ENCODE data around the gene VIM. TPM values are rescaled to one million over a fixed set of nuclear protein-coding genes. Genes with fewer than 3 reads are reported as not detected.

VIM gene
- 1,000 to 10,000 TPM in 5 of 6 donors, 100 to 1,000 TPM in 1; 999 to 2,711 (median 1,731) TPM for total RNA-seq

DNA sequence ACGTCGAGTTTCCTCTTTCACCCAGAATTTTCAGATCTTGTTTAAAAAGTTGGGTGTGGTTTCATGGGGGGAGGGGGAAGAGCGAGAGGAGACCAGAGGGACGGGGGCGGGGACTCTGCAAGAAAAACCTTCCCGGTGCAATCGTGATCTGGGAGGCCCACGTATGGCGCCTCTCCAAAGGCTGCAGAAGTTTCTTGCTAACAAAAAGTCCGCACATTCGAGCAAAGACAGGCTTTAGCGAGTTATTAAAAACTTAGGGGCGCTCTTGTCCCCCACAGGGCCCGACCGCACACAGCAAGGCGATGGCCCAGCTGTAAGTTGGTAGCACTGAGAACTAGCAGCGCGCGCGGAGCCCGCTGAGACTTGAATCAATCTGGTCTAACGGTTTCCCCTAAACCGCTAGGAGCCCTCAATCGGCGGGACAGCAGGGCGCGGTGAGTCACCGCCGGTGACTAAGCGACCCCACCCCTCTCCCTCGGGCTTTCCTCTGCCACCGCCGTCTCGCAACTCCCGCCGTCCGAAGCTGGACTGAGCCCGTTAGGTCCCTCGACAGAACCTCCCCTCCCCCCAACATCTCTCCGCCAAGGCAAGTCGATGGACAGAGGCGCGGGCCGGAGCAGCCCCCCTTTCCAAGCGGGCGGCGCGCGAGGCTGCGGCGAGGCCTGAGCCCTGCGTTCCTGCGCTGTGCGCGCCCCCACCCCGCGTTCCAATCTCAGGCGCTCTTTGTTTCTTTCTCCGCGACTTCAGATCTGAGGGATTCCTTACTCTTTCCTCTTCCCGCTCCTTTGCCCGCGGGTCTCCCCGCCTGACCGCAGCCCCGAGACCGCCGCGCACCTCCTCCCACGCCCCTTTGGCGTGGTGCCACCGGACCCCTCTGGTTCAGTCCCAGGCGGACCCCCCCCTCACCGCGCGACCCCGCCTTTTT, at the start of gene VIM:
Gene VIM, plus strand, starts transcription at position 151 of the 925 bp plus-strand sequence. CDS start 1,182 bp downstream, outside the sequence.
- Histone ChIP-seq H3K27ac (peak within 1 kb of the TSS; percentile 97 to 99 (median 98)), H3K36me3 (peaks cover under 1 to 28% (median 14%) of the 10 kb centered on the region in 4 donors), H3K27me3 (no peaks in the 10 kb centered on the region), H3K4me3 (peak within 1 kb of the TSS; percentile 68 to 95 (median 93)), H3K9me3 (no peaks in the 10 kb centered on the region), H3K4me1 (peaks cover 23 to 62% (median 44%) of the 10 kb centered on the region in 4 donors)
- ATAC-seq (ENCODE audit: low FRiP score in 2 of 2) = peak; percentile 80
- DNase-seq = peak; percentile 93
- 0 to 1% methylated on average over 62 to 77 of the region's 77 CpGs for WGBS, 2 donors
- TF ChIP-seq EP300 (IDR thresholded peaks at IDR 0.05) (peak in 1 of 4 donors; percentile 73), POLR2AphosphoS5 (IDR thresholded peaks at IDR 0.05) (peak; percentile 80 to 89), POLR2A (IDR thresholded peaks at IDR 0.05) (peak in 2 of 4 donors; percentile 67 to 76)
- TF ChIP-seq, protein P1, sequence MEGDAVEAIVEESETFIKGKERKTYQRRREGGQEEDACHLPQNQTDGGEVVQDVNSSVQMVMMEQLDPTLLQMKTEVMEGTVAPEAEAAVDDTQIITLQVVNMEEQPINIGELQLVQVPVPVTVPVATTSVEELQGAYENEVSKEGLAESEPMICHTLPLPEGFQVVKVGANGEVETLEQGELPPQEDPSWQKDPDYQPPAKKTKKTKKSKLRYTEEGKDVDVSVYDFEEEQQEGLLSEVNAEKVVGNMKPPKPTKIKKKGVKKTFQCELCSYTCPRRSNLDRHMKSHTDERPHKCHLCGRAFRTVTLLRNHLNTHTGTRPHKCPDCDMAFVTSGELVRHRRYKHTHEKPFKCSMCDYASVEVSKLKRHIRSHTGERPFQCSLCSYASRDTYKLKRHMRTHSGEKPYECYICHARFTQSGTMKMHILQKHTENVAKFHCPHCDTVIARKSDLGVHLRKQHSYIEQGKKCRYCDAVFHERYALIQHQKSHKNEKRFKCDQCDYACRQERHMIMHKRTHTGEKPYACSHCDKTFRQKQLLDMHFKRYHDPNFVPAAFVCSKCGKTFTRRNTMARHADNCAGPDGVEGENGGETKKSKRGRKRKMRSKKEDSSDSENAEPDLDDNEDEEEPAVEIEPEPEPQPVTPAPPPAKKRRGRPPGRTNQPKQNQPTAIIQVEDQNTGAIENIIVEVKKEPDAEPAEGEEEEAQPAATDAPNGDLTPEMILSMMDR (IDR thresholded peaks at IDR 0.05) = peak in 3 of 6 experiments; percentile 21 to 32 (median 29)

DNA sequence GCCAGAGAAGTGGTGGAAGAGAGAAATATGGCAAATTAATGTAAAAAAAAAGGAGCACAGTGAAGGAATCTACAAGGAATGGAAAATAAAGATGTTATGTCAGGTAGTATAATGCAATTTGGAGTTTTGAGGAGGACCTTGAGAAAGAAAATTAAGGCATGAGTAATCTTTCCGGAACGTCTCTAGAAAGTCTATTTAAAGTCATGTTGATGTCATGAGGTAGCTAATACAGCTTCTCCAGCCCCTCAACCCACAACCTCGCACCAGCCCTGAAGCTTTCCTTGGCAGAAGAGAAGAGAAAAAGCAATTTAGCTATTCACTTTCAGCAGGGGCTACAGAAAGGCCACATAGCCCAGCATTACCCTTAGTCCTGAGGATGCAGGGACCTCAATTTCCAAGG, 49.0 kb upstream of the VIM start:
- ATAC-seq (ENCODE audit: low FRiP score in 2 of 2) = no peak
- no peak for DNase-seq
- H3K4me3 ChIP-seq = no peak overlapping the region
- H3K36me3 ChIP-seq = no peaks in the 10 kb centered on the region
- H3K27me3 ChIP-seq = no peaks in the 10 kb centered on the region
- H3K27ac ChIP-seq = no peak overlapping the region
- H3K9me3 ChIP-seq = no peaks in the 10 kb centered on the region
- peaks cover 12 to 20% (median 17%) of the 10 kb centered on the region in 4 donors for H3K4me1 ChIP-seq
- no peak for TF ChIP-seq EP300 (IDR thresholded peaks at IDR 0.05)
- TF ChIP-seq, protein P1 (IDR thresholded peaks at IDR 0.05) = no peak
- TF ChIP-seq POLR2AphosphoS5 (IDR thresholded peaks at IDR 0.05) = no peak
- no peak for TF ChIP-seq POLR2A (IDR thresholded peaks at IDR 0.05)
- 85 to 90% methylated on average over 3 of the region's 3 CpGs for WGBS, 2 donors

DNA sequence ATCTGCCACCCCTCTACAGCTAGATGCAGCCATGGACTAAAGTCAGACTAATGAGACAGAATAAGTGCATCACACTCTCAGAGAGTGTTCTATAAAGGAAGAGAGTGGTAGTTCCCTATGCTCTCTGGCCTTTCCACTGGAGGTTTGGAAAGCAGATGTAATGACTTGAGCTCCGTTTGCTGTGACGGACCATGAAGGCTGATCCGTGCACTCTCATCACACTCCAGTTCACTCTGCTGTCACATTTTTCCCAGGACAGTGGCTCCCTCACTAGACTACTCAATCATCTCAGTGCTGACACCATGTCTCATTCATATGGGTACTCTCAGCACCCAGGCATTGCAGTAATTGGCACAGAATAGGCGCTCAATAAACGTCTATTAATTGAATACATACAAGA, 46.9 kb upstream of the VIM start:
- DNase-seq (no peak), ATAC-seq (ENCODE audit: low FRiP score in 2 of 2) (no peak)
- H3K4me1 ChIP-seq = peaks cover under 1 to 8% (median 3%) of the 10 kb centered on the region in 4 donors
- no peak overlapping the region for H3K4me3 ChIP-seq
- no peaks in the 10 kb centered on the region for H3K27me3 ChIP-seq
- no peak overlapping the region for H3K27ac ChIP-seq
- TF ChIP-seq POLR2A (IDR thresholded peaks at IDR 0.05) (no peak), POLR2AphosphoS5 (IDR thresholded peaks at IDR 0.05) (no peak), EP300 (IDR thresholded peaks at IDR 0.05) (no peak)
- TF ChIP-seq, protein P1 (IDR thresholded peaks at IDR 0.05) = no peak
- H3K9me3 ChIP-seq = no peaks in the 10 kb centered on the region
- H3K36me3 ChIP-seq = no peaks in the 10 kb centered on the region
- WGBS, 2 donors = 86 to 90% methylated on average over 5 of the region's 5 CpGs

DNA sequence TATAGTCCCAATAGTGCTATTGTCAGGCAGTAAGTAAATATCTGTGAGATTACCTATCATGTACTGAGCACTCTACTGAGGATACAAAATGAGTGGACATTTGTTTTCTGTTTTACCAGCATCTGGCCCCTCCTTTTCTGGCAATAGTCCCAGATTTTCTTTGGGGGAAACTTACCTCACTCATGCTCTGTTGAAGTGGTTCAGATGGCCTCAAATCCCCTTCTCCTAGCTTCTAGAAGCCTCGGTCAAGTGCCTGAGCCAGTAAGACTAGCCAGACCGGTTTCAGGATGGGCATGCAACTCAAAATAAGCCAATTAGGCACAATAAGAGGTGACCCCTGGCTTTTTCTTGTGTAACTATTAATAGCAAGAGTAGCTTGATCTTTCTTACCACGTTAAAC, 46.3 kb upstream of the VIM start:
- ATAC-seq (ENCODE audit: low FRiP score in 2 of 2) (peak; percentile 47 to 51), DNase-seq (peak in 1 of 2 donors; percentile 79)
- Histone ChIP-seq H3K4me1 (peaks cover 0 to 7% (median 2%) of the 10 kb centered on the region in 4 donors), H3K36me3 (no peaks in the 10 kb centered on the region), H3K27ac (peak overlapping the region in 1 of 4 donors; percentile 7), H3K27me3 (no peaks in the 10 kb centered on the region), H3K9me3 (no peaks in the 10 kb centered on the region), H3K4me3 (no peak overlapping the region)
- TF ChIP-seq, protein P1 (IDR thresholded peaks at IDR 0.05) = no peak
- TF ChIP-seq POLR2AphosphoS5 (IDR thresholded peaks at IDR 0.05) = peak; percentile 36 to 60
- TF ChIP-seq POLR2A (IDR thresholded peaks at IDR 0.05) = no peak
- peak in 1 of 4 donors; percentile 90 for TF ChIP-seq EP300 (IDR thresholded peaks at IDR 0.05)
- WGBS, 2 donors = 57 to 75% methylated on average over 3 of the region's 3 CpGs

Data from upper lobe of left lung (tissue), 6 donors.